LNCaP clone FGC (cell line): ENCODE data around the gene TRIOBP.

Experiments
- DNase-seq: peaks from one replicate; pipeline ENCODE4 v3.0.0-alpha.2; 2011; ENCODE audit warnings: low read depth
- H3K4me3 ChIP-seq: 2 replicates; pipeline ENCODE4 v1.5.1; 2011; ENCODE audit warnings: mild to moderate bottlenecking, low read depth, low read length, control low read depth
- CTCF ChIP-seq: IDR thresholded peaks from 2 replicates; pipeline ENCODE4 v1.5.1; 2012; ENCODE audit warnings: mild to moderate bottlenecking; ENCODE audit not compliant: control insufficient read depth, insufficient read depth; ENCODE audit errors: extremely low read depth

Gene TRIOBP

DNA sequence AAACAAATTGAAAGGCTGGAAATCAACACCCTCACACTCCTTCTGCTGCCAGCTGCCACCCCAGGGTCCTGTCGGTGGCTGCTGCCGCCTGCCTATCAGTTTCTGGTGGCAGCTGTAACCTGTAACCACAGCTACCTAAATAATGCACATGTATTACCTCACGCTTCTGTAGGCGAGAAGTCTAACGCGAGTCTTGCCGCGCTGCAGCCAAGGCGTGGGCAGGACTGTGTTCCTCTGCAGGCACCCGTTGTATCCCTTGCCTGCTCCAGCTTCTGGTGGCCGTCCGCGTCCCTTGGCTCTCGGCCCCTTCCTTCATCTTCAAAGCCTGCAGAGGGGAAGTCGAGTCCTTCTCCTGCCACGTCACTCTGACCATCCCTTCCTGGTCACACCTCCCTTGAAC is 66.8 kb downstream of the TRIOBP start:
- no peak for TF ChIP-seq CTCF
- DNase-seq, result no peak
- H3K4me3 ChIP-seq, result no peak overlapping the region

DNA sequence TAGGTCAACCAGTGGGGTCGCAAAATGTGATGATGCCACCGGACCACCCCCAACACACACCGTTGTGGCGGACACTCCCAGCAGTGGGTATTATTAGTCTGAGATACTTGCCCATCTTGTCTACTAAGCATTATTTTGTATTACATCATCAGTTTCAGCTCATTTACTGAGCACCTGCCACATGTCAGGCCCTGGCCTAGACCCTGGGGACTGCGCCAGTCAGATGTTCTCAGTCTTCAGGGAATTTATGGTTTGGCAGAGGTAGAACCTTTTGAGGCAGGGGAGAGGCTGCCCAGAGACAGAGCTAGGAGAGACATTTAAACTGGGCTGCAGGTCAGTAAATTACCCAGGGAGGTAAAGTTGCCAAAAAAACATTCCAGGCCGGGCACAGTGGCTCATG is 67.8 kb downstream of the TRIOBP start:
- no peak for TF ChIP-seq CTCF
- DNase-seq, result no peak
- no peak overlapping the region for H3K4me3 ChIP-seq

GRCh38 chr22:37765498-37765897 is 68.7 kb downstream of the TRIOBP start:
- no peak overlapping the region for H3K4me3 ChIP-seq
- no peak for TF ChIP-seq CTCF
- no peak for DNase-seq

DNA sequence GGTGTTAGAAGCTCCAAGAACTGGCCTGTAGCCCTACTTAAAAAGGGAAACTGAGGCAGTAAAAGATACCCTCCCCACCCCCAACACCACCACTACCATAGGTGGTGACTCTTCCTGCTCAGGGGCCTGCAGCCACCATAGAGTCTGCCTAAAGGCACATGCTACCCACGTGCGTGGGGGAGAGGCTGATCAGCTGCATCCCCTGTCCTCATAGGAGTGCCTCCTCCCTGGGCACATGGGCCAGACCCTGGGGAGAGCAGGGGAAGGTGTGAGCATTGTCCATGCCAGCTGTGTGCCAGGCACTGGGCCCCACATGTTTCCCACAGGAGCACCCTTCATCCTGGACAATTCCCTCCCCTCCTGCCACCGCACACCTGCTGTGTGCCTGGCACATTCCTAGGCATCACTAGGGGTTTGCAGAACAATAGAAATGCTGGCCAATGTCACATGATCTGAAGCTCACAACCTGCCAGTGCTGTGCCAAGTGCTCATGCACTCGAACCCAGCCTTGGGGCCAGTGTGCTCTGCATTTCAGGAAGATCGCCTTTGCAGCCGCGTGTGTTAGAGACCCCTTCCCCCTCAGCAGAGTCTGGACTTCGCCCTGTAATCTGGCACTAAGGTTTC is 69.2 kb downstream of the TRIOBP start:
- H3K4me3 ChIP-seq, result no peak overlapping the region
- no peak for DNase-seq
- no peak for TF ChIP-seq CTCF

- TF ChIP-seq CTCF, result no peak
- DNase-seq, result no peak
- no peak overlapping the region for H3K4me3 ChIP-seq
Measured at GRCh38 chr22:37768273-37768672, 71.4 kb downstream of the TRIOBP start.

- no peak for DNase-seq
- no peak for TF ChIP-seq CTCF
Measured at GRCh38 chr22:37769056-37769455, 72.2 kb downstream of the TRIOBP start.

DNA sequence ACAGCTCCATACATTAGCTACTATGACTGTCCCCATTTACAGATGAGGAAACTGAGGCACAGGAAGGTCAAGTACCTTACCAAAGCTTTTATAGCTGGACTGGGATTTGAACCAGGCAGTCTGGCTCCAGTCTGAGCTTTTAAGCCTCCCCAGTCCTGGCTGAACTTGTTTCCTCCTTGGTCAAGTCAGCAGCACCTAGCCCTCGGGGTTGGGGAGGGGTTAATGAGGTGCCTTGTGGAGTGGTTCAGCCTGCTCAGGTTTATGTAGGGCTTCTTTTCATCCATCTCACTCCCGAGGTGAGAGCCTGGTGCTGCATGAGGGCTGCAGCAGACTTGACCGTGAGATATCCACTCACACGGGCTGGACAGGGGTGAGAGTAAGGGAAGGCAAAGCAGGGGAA is 74.2 kb downstream of the TRIOBP start:
- no peak for TF ChIP-seq CTCF
- no peak for DNase-seq
- no peak overlapping the region for H3K4me3 ChIP-seq

More at GRCh38 chr22:37769056-37769455, 72.2 kb downstream of the TRIOBP start:
- H3K4me3 ChIP-seq, result no peak overlapping the region
